Activated effector memory CD4-positive, alpha-beta T cell treated with Interleukin-2 at 50 U/mL for 16 hours (primary cell): ENCODE results near the gene TPK1.

Source experiments
- DNase-seq: peaks from one replicate; pipeline ENCODE4 v3.0.0-alpha.2; 2020

TPK1 gene

DNA sequence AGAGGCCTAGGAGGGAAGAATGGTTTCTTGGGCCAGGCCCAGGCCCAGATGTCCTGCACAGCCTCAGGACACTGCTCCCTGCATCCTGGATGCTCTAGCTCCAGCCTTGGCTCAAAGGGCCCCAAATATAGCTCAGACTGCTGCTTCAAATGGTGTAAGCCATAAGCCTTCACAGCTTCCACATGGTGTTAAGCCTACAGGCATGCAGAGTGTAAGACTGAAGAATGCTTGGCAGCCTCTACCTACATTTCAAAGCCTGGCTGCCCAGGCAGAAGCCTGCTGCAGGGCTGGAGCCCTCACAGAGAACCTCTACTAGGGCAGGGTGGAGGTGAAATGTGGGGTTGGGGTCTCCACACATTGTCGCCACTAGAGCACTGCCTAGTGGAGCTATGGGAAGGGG, 118.1 kb downstream of the TPK1 start:
- DNase-seq: no peak

DNA sequence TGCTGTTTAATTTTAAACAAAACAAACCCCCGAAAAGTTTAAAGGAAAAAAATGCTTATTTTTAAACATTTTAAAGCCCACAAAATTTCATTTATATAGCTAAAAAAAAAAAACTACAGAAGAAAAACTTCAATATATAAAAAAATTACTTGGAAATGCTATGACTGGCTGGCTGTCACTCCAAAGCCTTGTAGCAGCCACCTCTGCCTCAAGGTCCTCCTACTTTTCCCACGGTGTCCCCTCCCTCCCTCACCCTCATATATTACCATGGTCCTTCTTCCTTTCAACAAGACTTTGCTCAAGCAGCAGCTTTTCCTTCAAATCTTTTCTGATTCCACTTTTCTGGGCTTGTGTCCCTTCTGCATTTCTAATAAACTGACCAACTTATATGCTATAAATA, 122.0 kb downstream of the TPK1 start:
- DNase-seq: no peak

DNA sequence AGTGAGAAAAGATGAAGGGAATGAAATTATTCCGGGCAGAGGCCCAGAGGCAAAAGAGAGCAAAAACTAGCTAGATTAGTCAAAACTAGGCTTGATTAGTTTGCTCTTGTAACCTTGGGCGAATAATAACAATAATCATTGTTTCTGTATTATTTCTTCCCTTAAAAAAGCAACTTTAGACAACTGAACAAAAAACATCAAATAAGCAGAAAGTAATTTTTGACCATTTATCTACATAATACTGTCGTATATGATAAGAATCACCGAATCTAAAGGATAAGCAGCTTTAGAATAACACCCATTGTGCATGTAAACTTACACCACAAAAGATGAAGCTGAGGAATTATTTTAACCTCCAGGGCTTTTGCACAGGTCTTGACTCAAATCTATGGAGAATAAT, 125.1 kb downstream of the TPK1 start:
- no peak for DNase-seq

DNA sequence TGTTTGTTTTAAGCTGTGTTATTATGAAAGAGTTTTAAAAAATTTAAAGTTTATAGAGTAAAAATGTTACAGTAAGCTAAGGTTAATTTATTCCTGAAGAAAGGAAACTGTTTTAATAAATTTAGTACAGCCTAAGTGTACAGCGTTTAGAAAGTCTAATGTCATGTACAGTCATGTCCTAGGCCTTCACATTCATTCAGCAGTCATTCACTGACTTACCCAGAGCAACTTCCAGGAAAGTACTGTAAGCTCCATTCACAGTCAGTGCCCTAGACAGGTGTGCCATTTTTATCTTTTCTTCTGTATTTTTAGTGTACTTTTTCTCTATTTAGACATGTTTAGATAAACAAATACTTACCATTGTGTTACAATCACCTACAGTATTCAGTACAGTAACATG, 126.8 kb downstream of the TPK1 start:
- no peak for DNase-seq

DNA sequence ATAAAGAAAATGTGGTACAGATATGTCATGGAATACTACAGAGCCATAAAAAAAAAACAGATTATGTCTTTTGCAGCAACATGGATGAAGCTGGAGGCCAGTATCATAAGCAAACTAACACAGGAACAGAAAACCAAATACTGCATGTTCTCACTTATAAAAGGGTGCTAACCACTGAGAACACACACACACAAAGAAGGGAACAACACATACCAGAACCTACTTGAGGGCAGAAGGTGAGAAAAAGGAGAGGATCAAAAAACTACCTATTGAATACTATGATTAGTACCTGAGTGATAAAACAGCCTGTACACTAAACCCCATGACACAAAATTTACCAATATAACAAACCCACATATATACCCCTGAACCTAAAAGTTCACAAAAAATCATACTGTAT, 144.6 kb downstream of the TPK1 start:
- no peak for DNase-seq

DNA sequence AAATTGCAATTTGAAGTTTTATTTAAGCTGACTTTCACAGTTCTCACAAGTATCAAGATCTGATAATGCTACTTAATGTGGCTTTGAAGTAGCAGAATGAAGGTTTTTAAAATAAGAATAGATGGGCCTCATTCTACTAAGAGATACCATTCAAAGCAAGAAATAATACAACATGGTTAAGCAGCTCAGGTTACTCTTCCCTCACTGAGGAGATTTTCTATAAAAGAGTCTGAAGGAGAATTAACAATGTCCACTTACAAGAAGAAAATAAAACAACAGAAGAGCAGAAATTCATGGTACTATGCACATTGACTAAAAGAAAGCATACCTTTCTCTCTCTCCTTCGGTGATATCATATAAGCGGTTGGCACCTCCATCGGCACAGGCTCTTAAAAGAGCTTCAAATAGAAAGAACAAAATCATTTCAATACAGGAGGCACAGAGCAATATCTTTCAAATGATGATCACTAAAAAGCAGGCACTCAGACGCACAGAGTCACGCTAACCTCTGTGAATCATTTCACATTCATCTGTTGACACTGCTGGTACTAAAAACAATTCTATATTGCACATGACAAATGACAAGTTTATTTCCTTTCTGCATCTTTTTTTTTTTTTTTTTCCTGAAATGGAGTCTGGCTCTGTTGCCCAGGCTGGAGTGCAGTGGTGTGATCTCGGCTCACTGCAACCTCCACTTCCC, 153.1 kb downstream of the TPK1 start:
- DNase-seq: no peak

DNA sequence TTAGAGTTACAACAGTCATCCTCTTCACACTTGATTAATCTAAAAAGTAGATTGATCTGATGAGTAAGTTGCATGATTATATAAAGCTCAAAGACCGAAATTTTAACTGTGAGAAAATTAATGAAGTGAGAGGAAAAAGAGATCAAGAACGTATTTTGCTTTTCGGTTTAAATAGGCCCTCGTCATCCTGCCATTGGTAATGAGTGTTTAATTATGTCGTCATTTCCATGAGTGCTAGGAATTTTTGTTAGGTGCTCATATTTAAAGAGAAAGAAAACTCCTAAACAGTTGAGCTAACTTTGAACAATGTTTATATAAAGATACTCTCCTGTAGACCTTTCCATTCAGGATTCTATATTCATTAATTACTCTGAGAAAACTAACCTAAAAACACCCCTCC, 159.4 kb downstream of the TPK1 start:
- no peak for DNase-seq

DNA sequence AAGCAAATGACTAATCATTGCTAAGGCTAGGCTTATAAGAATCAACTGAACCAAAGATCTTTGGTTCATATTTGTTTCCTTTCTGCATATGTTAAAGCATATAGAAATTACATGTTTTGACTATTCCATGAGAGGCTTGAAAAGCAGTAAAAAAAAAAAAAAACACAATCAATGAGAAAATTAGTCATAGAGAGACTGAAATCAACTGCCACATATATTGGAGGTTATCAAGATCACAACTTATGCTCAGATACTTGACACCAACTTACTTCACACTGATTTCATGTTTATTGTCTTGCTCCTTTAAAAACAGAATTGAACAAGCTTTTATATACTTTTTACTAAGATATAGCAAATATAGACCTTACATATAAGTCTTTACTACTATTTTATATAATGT, 161.3 kb downstream of the TPK1 start:
- no peak for DNase-seq

DNA sequence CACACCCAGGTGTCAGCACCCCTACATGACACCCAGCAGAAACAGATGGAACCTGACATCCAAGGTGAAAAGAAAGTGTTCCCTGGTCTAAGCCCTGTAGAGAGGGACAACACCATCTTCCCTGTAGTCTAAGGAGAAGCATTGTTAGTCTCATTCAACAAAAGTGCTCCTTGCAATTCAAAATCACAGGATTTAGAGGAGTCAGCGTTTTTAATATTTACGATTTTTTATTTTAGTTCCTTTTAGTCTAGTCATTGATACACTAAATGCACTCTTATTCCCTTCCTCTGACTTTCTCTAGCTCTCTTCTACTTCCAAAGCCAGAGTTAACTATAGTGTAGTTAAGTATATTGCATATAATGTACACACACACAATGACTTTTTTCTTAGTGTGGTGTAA, 163.0 kb downstream of the TPK1 start:
- no peak for DNase-seq

DNA sequence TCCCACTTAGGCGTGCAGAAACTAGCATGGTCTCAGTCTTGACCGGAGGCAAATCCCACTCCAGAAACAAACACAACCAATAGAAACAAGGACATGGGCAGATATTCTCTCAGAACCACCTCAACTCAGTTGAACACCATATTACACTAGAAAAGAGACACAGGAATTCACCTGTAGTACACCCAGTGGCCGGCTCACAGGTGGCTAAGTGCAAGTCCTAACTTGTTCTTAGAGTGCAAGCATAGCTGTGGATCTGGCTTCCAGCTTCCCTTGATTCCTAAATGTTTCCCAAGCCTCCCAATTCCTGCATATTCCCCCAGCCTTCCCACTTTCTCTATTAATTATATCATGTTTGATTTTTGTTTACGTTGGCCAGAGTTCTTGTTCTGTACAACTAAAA, 164.4 kb downstream of the TPK1 start:
- DNase-seq: no peak

DNA sequence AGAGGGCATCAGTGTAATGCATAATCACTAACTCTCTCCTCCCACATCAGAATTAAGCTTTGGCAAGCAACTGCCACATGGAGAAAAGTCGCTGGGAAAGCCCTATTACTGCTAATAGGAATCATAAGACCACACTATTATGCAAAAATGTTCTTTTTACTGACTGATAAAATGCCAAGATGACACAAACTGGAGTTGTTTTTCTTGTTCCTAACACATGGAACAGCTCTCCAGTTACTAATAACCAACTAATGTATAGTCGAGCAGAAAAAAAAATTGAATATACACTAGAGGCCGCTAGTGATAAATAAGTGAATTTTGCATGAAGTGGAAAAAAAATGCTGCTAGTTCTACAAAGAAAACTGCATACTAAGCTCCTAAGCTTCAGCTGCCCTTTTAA, 165.6 kb downstream of the TPK1 start:
- no peak for DNase-seq

DNA sequence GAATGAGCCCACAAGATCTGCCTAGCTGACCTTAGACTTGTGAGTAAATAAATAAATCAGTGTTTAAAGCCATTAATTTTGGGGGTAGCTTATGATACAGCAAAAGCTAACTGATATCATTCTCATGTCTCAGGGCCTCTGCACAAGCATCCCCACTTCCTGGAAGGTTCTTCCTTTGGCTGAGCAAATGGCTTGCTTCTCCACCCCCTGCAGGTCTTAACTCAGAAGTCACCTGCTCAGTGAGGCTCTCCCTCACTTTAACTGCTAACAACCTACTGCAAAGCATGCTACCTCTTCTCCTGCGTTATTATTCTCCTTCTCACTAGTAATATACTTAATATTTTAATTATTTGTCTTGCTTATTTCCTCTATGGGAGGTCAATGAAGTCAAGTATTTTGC, 167.3 kb downstream of the TPK1 start:
- DNase-seq: no peak

DNA sequence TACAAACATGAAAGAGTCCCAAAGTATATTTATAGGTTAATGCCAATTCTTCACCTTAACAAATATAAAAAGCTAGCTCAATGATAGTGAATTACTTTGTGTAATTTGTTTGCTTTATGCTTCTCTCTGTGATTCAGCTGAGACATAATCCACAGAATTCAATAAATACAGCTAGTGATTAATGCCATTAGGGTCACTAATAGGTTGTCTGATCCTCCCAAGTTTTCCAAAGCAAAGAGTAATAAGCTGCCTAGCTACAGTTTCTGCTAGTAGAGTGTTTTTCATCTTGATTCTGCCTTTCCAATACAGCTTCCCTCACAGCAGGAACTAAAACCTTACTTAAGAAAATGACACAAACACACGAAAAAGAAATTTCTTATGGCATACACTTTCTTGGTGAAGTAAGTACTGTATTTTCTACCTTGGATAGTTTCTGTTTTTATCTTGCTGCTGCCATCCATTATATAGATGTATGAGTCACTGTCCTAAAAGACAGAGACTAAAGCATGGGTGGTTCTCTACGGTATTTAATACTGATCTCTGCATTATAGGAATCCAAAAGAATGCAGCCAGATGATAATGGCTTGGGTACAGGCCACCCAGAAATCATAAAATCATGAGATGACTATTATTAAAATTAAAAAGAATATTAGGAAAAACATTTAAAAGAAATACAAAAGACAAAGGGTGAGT, 170.0 kb downstream of the TPK1 start:
- no peak for DNase-seq

DNA sequence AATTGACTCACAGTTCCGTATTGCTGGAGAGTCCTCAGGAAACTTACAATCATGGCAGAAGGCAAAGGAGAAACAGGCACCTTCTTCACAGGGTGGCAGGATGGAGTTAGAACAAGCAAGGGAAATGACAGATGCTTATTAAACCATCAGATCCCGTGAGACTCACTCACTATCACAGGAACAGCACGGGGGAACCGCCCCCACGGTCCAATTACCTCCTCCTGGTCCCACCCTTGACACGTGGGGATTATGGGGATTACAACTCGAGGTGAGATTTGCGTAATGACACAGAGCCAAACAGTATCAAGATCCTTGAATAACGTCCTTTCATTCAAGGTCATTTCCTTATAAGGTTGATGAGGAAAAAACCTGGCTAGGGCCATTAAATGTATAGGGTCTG, 176.6 kb downstream of the TPK1 start:
- no peak for DNase-seq

DNA sequence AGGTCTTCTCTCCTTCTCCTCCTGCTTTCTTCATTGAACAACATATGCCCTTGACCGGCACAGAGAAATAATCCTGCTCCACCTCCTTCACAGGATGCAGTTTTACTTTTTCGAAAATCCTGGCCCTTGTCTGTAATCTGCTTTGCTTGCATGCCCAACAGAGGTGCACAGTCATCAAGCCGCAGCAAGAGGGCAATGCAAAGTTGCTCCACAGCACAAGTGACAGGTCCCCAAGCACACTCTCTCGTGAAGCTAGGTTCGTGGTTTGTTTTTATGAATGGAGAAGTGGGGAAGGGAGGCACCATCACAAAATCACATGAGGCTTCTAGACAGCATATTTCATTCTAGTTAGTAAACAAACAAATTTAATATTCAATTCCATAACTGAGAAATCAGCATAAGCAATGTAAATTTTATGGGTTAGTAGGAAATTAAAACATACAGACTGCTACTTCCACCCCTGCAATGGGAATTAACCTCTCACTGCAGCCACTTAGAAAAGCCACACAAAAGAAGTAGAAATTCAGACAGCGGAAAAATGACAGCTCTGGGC, 178.8 kb downstream of the TPK1 start:
- no peak for DNase-seq

DNA sequence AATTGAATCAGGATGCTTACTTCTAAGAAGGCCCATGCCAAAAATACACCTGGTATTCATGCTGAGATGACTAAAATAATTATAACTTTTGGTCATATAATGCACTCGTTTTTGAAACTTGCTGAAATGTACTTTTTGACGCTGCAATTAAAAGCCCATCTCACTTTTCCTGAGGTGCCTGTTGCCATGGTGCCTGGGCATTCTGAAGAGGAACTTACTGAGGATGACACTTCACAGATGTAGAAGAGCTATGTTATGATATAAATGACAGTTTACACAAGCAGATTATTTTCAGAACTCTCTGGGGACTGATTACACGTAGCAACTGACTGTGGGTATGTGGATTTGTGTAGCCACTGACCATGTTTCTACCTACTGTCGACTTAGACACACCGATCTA, 182.4 kb downstream of the TPK1 start:
- no peak for DNase-seq

DNA sequence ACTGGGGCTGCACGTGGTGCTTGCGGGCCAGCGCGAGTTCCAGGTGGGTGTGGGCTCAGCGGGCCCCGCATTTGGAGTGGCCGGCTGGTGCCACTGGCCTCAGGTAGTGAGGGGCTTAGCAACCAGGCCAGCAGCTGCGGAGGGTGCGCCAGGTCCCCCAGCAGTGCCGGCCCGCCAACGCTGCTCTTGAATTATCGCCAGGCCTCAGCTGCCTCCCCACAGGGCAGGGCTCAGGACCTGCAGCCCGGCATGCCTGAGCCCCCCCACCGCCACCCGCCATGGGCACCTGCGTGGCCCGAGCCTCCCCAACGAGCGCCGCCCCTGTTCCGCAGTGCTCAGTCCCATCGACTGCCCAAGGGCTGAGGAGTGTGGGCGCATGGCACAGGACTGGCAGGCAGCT, 185.4 kb downstream of the TPK1 start:
- no peak for DNase-seq

DNA sequence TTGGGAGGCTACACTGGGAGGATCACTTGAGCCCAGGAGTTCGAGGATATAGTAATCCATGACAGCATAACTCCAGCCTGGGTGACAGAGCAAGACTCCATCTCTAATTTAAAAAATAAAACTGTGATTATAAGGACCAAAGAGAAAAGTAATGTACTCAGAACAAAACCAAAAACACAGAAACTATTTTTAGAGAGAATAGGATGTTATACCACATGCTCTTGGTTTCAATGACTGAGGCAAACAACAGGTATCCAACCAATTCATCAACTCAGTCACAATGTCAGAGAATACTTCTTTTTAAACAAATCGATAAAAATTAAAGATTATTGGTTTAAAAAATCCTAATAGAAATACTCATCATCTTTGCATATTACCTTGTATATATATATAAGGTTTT, 186.7 kb downstream of the TPK1 start:
- no peak for DNase-seq

DNA sequence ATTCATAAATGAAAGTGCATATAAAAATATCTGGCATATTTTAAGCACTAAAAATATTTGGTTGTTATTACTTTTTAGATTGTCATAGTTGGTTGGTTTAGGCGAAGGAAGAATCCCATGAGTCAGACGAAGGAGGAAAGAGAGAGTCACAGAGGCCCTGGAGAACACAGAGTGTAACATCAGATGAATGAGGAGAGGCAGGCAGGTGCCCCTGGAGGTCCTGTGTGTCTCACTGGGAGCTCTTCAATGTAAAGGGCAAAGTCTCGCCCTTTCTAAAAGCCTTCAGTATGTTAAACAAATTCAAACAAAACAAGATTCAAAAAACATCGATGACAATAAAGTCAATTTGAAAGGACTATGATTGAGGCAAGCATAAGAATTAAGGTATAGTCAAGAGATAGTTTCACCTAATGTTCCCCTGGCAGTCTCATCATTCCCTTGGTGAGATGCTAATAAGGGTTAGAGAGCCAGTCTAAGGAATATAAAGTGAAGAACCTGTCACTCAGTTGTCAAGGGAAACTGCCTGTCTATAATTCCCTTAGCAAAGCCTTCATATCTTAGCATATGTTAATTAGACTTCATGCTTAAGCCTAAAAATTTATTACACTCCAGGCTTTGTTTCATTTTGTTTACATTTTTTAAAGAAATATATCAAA, 194.3 kb downstream of the TPK1 start:
- no peak for DNase-seq

DNA sequence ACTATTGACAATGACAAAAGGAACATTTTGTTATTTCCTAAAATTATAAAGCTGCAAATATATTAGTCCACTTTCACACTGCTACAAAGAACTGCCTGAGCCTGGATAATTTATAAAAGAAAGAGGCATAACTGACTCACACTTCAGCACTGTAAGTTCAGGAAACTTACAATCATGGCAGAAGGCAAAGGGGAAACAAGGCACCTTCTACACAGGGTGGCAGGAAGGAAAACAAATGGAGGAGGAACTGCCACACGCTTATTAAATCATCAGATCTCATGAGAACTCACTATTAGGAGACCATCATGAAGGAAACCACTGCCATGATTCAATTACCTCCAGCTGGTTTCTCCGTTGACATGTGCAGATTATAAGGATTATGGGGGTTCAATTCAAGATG, 203.1 kb downstream of the TPK1 start:
- no peak for DNase-seq

DNA sequence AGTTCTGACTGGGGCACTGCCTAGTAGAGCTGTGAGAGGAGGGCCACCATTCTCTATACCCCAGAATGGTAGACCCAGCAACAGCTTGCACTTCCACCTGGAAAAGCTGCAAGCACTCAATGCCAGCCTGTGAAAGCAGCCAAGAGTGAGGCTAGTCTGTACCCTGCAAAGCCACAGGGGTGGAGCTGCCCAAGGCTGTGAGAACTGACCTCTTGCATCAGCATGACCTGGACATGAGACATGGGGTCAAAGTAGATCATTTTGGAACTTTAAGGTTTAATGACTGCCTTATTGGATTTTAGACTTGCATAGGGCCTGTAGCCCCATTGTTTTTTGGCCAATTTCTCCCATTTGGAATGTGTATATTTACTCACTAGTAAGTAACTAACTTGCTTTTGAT, 206.3 kb downstream of the TPK1 start:
- no peak for DNase-seq

DNA sequence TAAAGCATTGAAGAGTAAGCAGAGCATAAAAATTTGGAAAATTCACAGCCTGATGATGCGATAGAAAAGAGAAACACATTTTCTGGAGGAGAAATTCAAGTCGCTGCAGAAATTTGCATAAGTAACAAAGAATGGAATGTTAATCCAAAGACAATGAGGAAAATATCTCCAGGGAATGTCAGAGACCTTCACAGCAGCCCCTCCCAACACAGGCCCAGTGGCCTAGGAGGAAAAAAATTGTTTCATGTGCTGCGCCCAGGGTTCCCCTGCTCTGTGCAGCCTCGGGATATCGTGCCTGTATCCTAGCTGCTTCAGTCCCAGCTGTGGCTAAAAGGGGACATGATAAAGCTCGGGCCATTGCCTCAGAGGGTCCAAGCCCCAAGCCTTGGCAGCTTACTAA, 206.8 kb downstream of the TPK1 start:
- DNase-seq: no peak

DNA sequence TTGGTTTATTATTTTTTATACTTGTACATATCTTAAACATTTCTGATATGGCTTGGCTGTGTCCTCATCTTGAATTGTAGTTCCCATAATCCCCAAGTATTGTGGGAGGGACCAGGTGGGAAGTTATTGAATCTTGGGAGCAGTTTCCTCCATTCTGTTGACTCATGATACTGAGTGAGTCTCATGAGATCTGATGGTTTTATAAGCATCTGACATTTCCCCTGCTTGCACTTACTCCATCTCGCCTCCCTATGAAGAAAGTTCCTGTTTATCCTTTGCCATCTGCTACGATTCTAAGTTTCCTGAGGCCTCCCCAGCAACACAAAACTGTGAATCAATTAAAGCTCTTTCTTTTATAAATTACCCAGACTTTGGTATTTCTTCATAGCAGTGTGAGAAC, 207.7 kb downstream of the TPK1 start:
- DNase-seq: no peak

DNA sequence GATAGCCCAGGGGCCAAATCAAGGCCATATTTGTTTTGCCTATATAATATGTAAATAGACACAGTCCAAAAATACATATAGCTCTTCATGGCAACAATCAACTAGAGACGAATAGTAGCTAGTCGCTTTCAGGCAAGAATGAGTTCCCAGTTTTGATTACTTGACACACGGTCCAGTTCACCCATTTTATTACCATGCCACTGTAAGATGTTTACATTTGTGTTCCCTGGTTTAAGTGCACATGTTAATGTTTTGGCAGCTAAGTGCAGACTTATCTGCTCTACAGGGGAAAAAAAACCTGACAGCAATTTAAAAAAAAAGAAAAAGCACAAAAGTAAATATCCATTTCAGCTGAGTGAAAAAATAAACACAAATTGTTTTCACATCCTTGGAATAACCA, 213.1 kb downstream of the TPK1 start:
- no peak for DNase-seq
